Endothelial cell of umbilical vein (primary cell): ENCODE results near the gene MYO1A. TPM values are rescaled to one million over a fixed set of nuclear protein-coding genes. Genes with fewer than 3 reads are reported as not detected.

ENCODE experiments used
- BruUV-seq: library from RNA; stranded (reverse); fragments of 400-500 nt; replicated peaks from 2 replicates; lab custom pipeline; 2021; lab: Mats Ljungman, UMichigan
- CTCF ChIA-PET: fragments of 300-600, 350-600 bp; sonication (Branson Sonifier 250); formaldehyde crosslinking; loops from one replicate; lab custom pipeline; 2021; ENCODE audit warnings: antibody characterized with exemption, inconsistent platforms; lab: Charles Lee
- POLR2A ChIA-PET: fragments of 300-600, 350-600 bp; sonication (Branson Sonifier 250); formaldehyde crosslinking; loops from one replicate; lab custom pipeline; 2021; ENCODE audit warnings: antibody characterized with exemption, inconsistent platforms; lab: Charles Lee
- DNase-seq: peaks from one replicate; pipeline ENCODE4 v3.0.0-alpha.2; 2011; ENCODE audit warnings: low read depth, low spot score
- FAIRE-seq: peaks from 2 replicates; lab custom pipeline; 2011; peaks lifted over from hg19 to GRCh38; lab: Jason Lieb, UNC
- H2AFZ ChIP-seq: 2 replicates; pipeline ENCODE4 v1.6.0; 2012; ENCODE audit warnings: low read depth, low read length, control low read depth, inconsistent platforms
- H3K27ac ChIP-seq: 2 replicates; pipeline ENCODE4 v1.5.1; 2011; ENCODE audit warnings: low read depth, mild to moderate bottlenecking, control low read depth, low read length, moderate library complexity; ENCODE audit not compliant: insufficient read depth
- H3K27me3 ChIP-seq, 2 experiments: 2 replicates each; pipeline versions ENCODE4 v1.6.0 to v1.6.1; 2011; ENCODE audit warnings: low read length in 2 of 2, mixed read lengths in 1 of 2; ENCODE audit not compliant: control insufficient read depth in 2 of 2, insufficient read depth in 2 of 2
- H3K36me3 ChIP-seq, 2 experiments: 2 replicates in 1 of 2; 3 replicates in 1 of 2; pipeline ENCODE4 v1.5.1; 2011; ENCODE audit warnings: low read length in 2 of 2, mild to moderate bottlenecking in 1 of 2, moderate library complexity in 1 of 2; ENCODE audit not compliant: control insufficient read depth in 2 of 2, insufficient read depth in 2 of 2; ENCODE audit errors: extremely low read depth in 1 of 2
- H3K4me1 ChIP-seq: 3 replicates; pipeline ENCODE4 v1.5.1; 2011; ENCODE audit warnings: mild to moderate bottlenecking, low read length; ENCODE audit not compliant: control insufficient read depth, insufficient read depth; ENCODE audit errors: extremely low read depth
- H3K4me2 ChIP-seq: 2 replicates; pipeline ENCODE4 v1.6.1; 2011; ENCODE audit warnings: low read length, control low read depth, mixed read lengths; ENCODE audit not compliant: insufficient read depth
- H3K4me3 ChIP-seq, 3 experiments: fragments of 200-600 bp in 1 of 3; sonication (generic), shearing (Covaris generic) in 1 of 3; replicated peaks in 1 of 3; 2 replicates each; pipeline ENCODE4 v1.5.1; 2011 to 2016; ENCODE audit warnings: control low read depth in 3 of 3, low read length in 3 of 3, mild to moderate bottlenecking in 2 of 3, inconsistent platforms in 1 of 3, low read depth in 1 of 3, moderate library complexity in 1 of 3; ENCODE audit not compliant: insufficient read depth in 1 of 3
- H3K79me2 ChIP-seq: 2 replicates; pipeline ENCODE4 v1.6.0; 2012; ENCODE audit warnings: low read length, inconsistent platforms; ENCODE audit not compliant: control insufficient read depth, insufficient read depth
- H3K9ac ChIP-seq: replicated peaks from 2 replicates; pipeline ENCODE3; 2011; ENCODE audit warnings: low read length, control low read depth; ENCODE audit not compliant: insufficient read depth; ENCODE audit errors: extremely low read depth
- H3K9me1 ChIP-seq: replicated peaks from 3 replicates; pipeline ENCODE4 v1.6.0; 2011; ENCODE audit warnings: mild to moderate bottlenecking, low read length; ENCODE audit not compliant: control insufficient read depth, insufficient read depth; ENCODE audit errors: extremely low read depth
- H3K9me3 ChIP-seq: replicated peaks from 2 replicates; pipeline ENCODE4 v1.5.1; 2012; ENCODE audit warnings: low read length, inconsistent platforms; ENCODE audit not compliant: control insufficient read depth, insufficient read depth
- H4K20me1 ChIP-seq: replicated peaks from 2 replicates; pipeline ENCODE3; 2011; ENCODE audit warnings: mild to moderate bottlenecking, low read length; ENCODE audit not compliant: control insufficient read depth, insufficient read depth; ENCODE audit errors: extremely low read depth
- EZH2 ChIP-seq: IDR thresholded peaks from 2 replicates; pipeline ENCODE4 v1.6.1; 2012; ENCODE audit warnings: borderline replicate concordance, low read depth, mild to moderate bottlenecking, moderate library complexity, low read length, inconsistent platforms; ENCODE audit not compliant: severe bottlenecking
- FOS ChIP-seq: IDR thresholded peaks from 2 replicates; pipeline ENCODE4 v1.6.1; 2011; ENCODE audit warnings: mild to moderate bottlenecking, low read length, moderate library complexity, borderline replicate concordance; ENCODE audit not compliant: insufficient read depth
- GATA2 ChIP-seq: IDR thresholded peaks from 2 replicates; pipeline ENCODE4 v1.7.0; 2011; ENCODE audit warnings: low read depth, mild to moderate bottlenecking, moderate library complexity, mixed read lengths, low read length; ENCODE audit not compliant: insufficient read length, insufficient read depth
- JUN ChIP-seq: IDR thresholded peaks from 2 replicates; pipeline ENCODE4 v1.6.1; 2011; ENCODE audit warnings: borderline replicate concordance, low read depth; ENCODE audit not compliant: insufficient read length, insufficient read depth
- MYC ChIP-seq: IDR thresholded peaks from one replicate; pipeline ENCODE4 v1.6.1; 2011; ENCODE audit warnings: mild to moderate bottlenecking, low read depth, low read length
- POLR2A ChIP-seq: IDR thresholded peaks from 2 replicates; pipeline ENCODE4 v1.6.1; 2012; ENCODE audit warnings: low read depth, mild to moderate bottlenecking, control low read depth, low read length
- POLR2AphosphoS5 ChIP-seq: IDR thresholded peaks from 2 replicates; pipeline ENCODE4 v1.6.1; 2012; ENCODE audit warnings: low read depth, mild to moderate bottlenecking, control low read depth, low read length, moderate library complexity; ENCODE audit not compliant: insufficient read depth
- dilution Hi-C: fragments of 300-500 bp; cut with MboI; formaldehyde crosslinking; loops from one replicate; pipeline ENCODE4 v1.15.0; 2019; ENCODE audit warnings: low sequenced_read_pairs; ENCODE audit not compliant: extremely low pct_ligation_motif_present
- intact Hi-C: fragments of 100-400 bp; cut with micrococcal nuclease; formaldehyde crosslinking; loops from one replicate; pipeline ENCODE4 v1.10.0; 2022
- polyA plus RNA-seq, 4 experiments: library from polyadenylated mRNA; depleted of rRNA in 3 of 4; stranded (reverse) in 3 of 4; unstranded in 1 of 4; fragments of >200 nt; gene quantifications; 2 replicates each; pipeline versions ENCODE4 v1.2.1 to v1.2.3, GENCODE V29; 2011 to 2012; ENCODE audit warnings: missing spikeins in 1 of 4
- total RNA-seq: library from RNA; stranded (reverse); gene quantifications from 2 replicates; pipeline ENCODE4 v1.2.3, GENCODE V29; 2021
- TF ChIP-seq, protein P1 (sequence below): IDR thresholded peaks from 2 replicates; pipeline ENCODE4 v1.6.1; 2011; ENCODE audit not compliant: insufficient read depth, insufficient read length

The MYO1A gene
- total and polyA plus RNA-seq, 2 donors (not counting 3 experiments of a cell fraction or from before 2014, with no cell fraction given): not detected

DNA sequence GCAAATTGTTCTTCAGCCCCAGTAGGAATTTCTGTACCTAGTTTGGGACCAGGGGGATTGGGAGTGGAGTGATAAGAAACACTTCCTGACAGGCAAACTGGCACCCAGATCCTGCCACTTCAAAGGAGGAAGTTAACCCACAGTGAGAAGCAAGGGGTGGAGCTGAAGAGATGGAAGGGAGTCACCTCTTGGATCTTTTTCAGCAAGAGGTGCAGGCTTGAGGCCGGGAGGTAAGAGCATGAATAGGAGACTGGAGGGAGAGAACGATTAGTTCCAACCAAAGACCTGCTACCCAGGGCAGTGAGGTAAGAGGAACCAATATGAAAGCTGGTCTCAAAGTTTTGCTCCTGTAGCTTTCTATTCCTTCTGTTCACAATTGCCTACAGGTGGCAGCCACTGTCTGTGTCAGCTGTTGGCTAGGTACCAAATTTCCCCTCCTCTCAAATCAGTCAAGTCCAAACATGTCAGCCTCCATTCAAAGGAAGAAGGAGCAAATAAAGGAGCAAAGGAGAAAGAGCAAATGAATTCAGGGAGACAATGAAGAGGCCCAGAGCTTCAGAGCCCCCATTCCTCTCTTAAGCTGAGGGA, 18.7 kb downstream of the MYO1A start:
- BruUV-seq: no TSS peak
- no peak for TF ChIP-seq JUN
- TF ChIP-seq FOS: no peak
- TF ChIP-seq POLR2A: no peak
- no peak for TF ChIP-seq MYC
- no peak for TF ChIP-seq EZH2
- TF ChIP-seq, protein P1, sequence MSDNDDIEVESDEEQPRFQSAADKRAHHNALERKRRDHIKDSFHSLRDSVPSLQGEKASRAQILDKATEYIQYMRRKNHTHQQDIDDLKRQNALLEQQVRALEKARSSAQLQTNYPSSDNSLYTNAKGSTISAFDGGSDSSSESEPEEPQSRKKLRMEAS: no peak
- TF ChIP-seq GATA2: no peak
- TF ChIP-seq POLR2AphosphoS5: no peak
- Histone ChIP-seq H2AFZ (no peak overlapping the region), H3K9me3 (no peaks in the 10 kb centered on the region), H3K27ac (no peak overlapping the region), H4K20me1 (no peaks in the 10 kb centered on the region), H3K27me3 (peaks cover 11 to 20% of the 10 kb centered on the region in 2 experiments), H3K4me2 (no peak overlapping the region), H3K4me1 (no peaks in the 10 kb centered on the region), H3K4me3 (no peak overlapping the region), H3K79me2 (no peaks in the 10 kb centered on the region), H3K9ac (no peak overlapping the region), H3K36me3 (no peaks in the 10 kb centered on the region), H3K9me1 (no peaks in the 10 kb centered on the region)
- ChIA-PET POLR2A (no interaction called here), CTCF (interaction anchor here (1.0 to 2.4 kb wide), 5 partner anchors 10 to 20 kb away, joined by 3 to 7 read pairs (median 5); partner anchors contain the start of genes MYO1A and TAC3)
- dilution Hi-C loops: no loop called here
- no peak for FAIRE-seq
- DNase-seq: no peak
- intact Hi-C loops: no loop called here
